Measurements from ENCODE around the gene ZBTB20.

The ZBTB20 gene

DNA sequence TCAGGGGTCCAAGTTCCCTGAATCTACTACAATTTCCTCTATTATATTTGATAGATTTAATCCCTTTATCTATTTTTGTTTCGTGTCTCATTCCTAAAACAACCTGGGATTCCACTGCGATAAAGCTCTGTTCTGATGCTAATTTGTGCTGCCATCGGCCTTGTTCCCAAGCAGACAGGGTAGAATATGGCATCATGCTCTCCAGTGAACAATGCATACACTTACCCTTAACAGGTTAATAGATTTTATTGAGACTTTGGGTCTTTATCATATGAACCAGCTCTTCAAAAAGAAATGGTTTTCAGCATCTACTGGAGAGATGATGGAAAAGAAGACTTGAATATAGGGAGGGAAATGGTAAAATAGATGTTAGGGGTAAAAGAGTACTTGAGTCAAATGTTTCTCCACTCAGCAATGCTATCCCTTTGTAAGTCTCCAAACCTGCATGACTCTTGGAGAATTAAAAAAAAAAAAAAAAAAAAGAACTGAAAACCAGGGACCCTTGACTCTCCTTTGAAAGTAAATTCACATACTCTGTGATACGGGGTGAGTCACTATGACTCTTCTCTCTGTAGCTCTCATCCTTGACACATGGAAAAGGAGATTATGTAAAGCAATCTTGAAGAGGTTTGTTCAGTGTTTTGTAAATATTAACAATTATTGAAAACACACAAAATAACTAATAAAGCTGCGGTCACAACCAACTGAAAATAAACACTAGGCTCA is 268.8 kb downstream of the ZBTB20 start:
- peaks cover 25% of the 10 kb centered on the region for H3K4me1 ChIP-seq (ENCODE audit: low read length)
- no peaks in the 10 kb centered on the region for H4K20me1 ChIP-seq (ENCODE audit: insufficient read depth, low read length)
- no peaks in the 10 kb centered on the region for H3K79me2 ChIP-seq (ENCODE audit: low read length)
- H3K4me2 ChIP-seq (ENCODE audit: low read length): no peak overlapping the region
- H3K9me3 ChIP-seq (ENCODE audit: insufficient read depth, low read length): no peaks in the 10 kb centered on the region
- H3K4me3 ChIP-seq (ENCODE audit: low read length): no peak overlapping the region
- H3K9ac ChIP-seq (ENCODE audit: low read length): no peak overlapping the region
- H3K36me3 ChIP-seq (replicated peaks; ENCODE audit: low read depth, low read length): no peaks in the 10 kb centered on the region
- TF ChIP-seq EZH2phosphoT487 (IDR thresholded peaks at IDR 0.05; ENCODE audit: low read depth): no peak
- TF ChIP-seq, protein P1, sequence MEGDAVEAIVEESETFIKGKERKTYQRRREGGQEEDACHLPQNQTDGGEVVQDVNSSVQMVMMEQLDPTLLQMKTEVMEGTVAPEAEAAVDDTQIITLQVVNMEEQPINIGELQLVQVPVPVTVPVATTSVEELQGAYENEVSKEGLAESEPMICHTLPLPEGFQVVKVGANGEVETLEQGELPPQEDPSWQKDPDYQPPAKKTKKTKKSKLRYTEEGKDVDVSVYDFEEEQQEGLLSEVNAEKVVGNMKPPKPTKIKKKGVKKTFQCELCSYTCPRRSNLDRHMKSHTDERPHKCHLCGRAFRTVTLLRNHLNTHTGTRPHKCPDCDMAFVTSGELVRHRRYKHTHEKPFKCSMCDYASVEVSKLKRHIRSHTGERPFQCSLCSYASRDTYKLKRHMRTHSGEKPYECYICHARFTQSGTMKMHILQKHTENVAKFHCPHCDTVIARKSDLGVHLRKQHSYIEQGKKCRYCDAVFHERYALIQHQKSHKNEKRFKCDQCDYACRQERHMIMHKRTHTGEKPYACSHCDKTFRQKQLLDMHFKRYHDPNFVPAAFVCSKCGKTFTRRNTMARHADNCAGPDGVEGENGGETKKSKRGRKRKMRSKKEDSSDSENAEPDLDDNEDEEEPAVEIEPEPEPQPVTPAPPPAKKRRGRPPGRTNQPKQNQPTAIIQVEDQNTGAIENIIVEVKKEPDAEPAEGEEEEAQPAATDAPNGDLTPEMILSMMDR (IDR thresholded peaks at IDR 0.05; ENCODE audit: low read depth, low read length): no peak
- peaks cover 36% of the 10 kb centered on the region for H3K27me3 ChIP-seq (ENCODE audit: low read depth, low read length)
- no peak overlapping the region for H3K27ac ChIP-seq (ENCODE audit: low read length)
- H2AFZ ChIP-seq (ENCODE audit: low read depth, low read length): no peak overlapping the region

GRCh38 chr3:114877378-114878113 is 269.5 kb downstream of the ZBTB20 start:
- no peak overlapping the region for H3K27ac ChIP-seq (ENCODE audit: low read length)
- H3K36me3 ChIP-seq (replicated peaks; ENCODE audit: low read depth, low read length): no peaks in the 10 kb centered on the region
- no peak overlapping the region for H3K4me3 ChIP-seq (ENCODE audit: low read length)
- H2AFZ ChIP-seq (ENCODE audit: low read depth, low read length): no peak overlapping the region
- peaks cover 18% of the 10 kb centered on the region for H3K4me1 ChIP-seq (ENCODE audit: low read length)
- no peak overlapping the region for H3K9ac ChIP-seq (ENCODE audit: low read length)
- TF ChIP-seq EZH2phosphoT487 (IDR thresholded peaks at IDR 0.05; ENCODE audit: low read depth): no peak
- TF ChIP-seq, protein P1 (IDR thresholded peaks at IDR 0.05; ENCODE audit: low read depth, low read length): no peak
- no peak overlapping the region for H3K4me2 ChIP-seq (ENCODE audit: low read length)
- H3K79me2 ChIP-seq (ENCODE audit: low read length): no peaks in the 10 kb centered on the region
- peaks cover 36% of the 10 kb centered on the region for H3K27me3 ChIP-seq (ENCODE audit: low read depth, low read length)
- no peaks in the 10 kb centered on the region for H4K20me1 ChIP-seq (ENCODE audit: insufficient read depth, low read length)
- H3K9me3 ChIP-seq (ENCODE audit: insufficient read depth, low read length): no peaks in the 10 kb centered on the region

- H3K27ac ChIP-seq (ENCODE audit: low read length): no peak overlapping the region
- peaks cover 20% of the 10 kb centered on the region for H3K4me1 ChIP-seq (ENCODE audit: low read length)
- H4K20me1 ChIP-seq (ENCODE audit: insufficient read depth, low read length): no peaks in the 10 kb centered on the region
- H3K4me3 ChIP-seq (ENCODE audit: low read length): no peak overlapping the region
- H3K4me2 ChIP-seq (ENCODE audit: low read length): no peak overlapping the region
- H3K36me3 ChIP-seq (replicated peaks; ENCODE audit: low read depth, low read length): no peaks in the 10 kb centered on the region
- no peaks in the 10 kb centered on the region for H3K79me2 ChIP-seq (ENCODE audit: low read length)
- H3K27me3 ChIP-seq (ENCODE audit: low read depth, low read length): peaks cover 27% of the 10 kb centered on the region
- no peak for TF ChIP-seq EZH2phosphoT487 (IDR thresholded peaks at IDR 0.05; ENCODE audit: low read depth)
- TF ChIP-seq, protein P1 (IDR thresholded peaks at IDR 0.05; ENCODE audit: low read depth, low read length): no peak
- H3K9me3 ChIP-seq (ENCODE audit: insufficient read depth, low read length): no peaks in the 10 kb centered on the region
- no peak overlapping the region for H2AFZ ChIP-seq (ENCODE audit: low read depth, low read length)
- no peak overlapping the region for H3K9ac ChIP-seq (ENCODE audit: low read length)
Measured at GRCh38 chr3:114874522-114874971, 272.5 kb downstream of the ZBTB20 start.

- H3K79me2 ChIP-seq (ENCODE audit: low read length): no peaks in the 10 kb centered on the region
- H3K9me3 ChIP-seq (ENCODE audit: insufficient read depth, low read length): no peaks in the 10 kb centered on the region
- no peaks in the 10 kb centered on the region for H4K20me1 ChIP-seq (ENCODE audit: insufficient read depth, low read length)
- TF ChIP-seq, protein P1 (IDR thresholded peaks at IDR 0.05; ENCODE audit: low read depth, low read length): no peak
- no peak for TF ChIP-seq EZH2phosphoT487 (IDR thresholded peaks at IDR 0.05; ENCODE audit: low read depth)
- H3K4me1 ChIP-seq (ENCODE audit: low read length): peaks cover 10% of the 10 kb centered on the region
- H3K36me3 ChIP-seq (replicated peaks; ENCODE audit: low read depth, low read length): no peaks in the 10 kb centered on the region
- no peak overlapping the region for H3K27ac ChIP-seq (ENCODE audit: low read length)
- H3K4me3 ChIP-seq (ENCODE audit: low read length): no peak overlapping the region
- no peak overlapping the region for H2AFZ ChIP-seq (ENCODE audit: low read depth, low read length)
- no peak overlapping the region for H3K9ac ChIP-seq (ENCODE audit: low read length)
- H3K27me3 ChIP-seq (ENCODE audit: low read depth, low read length): peaks cover 20% of the 10 kb centered on the region
- no peak overlapping the region for H3K4me2 ChIP-seq (ENCODE audit: low read length)
Measured at GRCh38 chr3:114873591-114873990, 273.5 kb downstream of the ZBTB20 start.

Data from OCI-LY3 (cell line).